Stimulated activated CD4-positive, alpha-beta T cell treated with anti-CD3 and anti-CD28 coated beads, TNF-alpha, amount 100 ng/mL, for 1 hour (primary cell): ENCODE measurements around the gene TTC7B.

ENCODE experiments used
- DNase-seq, 3 donors: peaks; one replicate each; pipeline ENCODE4 v3.0.0-alpha.2; 2020; ENCODE audit warnings: low read depth in 3 of 3, low spot score in 1 of 3

Gene TTC7B

GRCh38 chr14:90807060-90807459 is 9.2 kb downstream of the TTC7B start:
- no peak for DNase-seq

GRCh38 chr14:90805662-90806540 is 10.3 kb downstream of the TTC7B start:
- DNase-seq = no peak

GRCh38 chr14:90805084-90805391 is 11.2 kb downstream of the TTC7B start:
- no peak for DNase-seq

DNA sequence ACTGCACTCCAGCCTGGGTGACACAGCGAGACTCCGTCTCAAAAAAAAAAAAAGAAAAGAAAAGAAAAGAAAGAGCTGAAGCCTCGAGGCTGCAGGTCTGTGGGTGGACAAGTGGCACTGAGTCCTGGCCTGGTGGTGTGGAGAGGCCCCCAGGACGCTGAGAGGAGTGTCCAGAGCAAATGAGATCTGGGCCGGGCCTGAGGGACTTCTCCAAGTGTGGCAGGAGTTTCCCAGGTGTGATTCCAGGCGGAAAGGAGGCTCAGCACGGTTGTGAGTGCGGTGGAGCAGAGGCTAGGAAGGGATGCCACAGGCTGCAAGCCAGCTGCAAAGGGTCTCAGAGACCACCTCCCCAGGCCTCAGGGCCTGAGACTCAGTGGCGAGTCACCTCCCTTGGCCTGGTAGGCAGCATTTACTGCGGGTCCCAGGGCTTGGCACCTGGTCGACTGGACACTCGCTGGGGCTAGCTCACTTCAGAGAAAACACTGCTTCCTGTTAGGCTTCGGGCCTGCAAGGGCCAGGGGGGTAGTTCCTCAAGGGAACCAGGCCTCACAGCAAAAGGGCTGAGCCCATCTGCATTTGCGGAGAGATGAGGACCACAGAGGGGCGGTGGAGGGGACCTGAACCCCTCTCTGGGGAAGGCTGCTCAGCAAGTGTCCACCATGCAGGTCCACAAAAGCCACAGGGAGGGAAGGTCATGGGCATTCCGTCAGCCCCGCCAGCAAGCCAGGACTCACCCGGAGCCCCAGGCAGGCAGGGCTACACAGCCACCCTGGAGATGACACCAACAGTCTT is 11.7 kb downstream of the TTC7B start:
- DNase-seq = no peak

- DNase-seq = no peak
Measured at GRCh38 chr14:90803249-90803648, 13.0 kb downstream of the TTC7B start.

DNA sequence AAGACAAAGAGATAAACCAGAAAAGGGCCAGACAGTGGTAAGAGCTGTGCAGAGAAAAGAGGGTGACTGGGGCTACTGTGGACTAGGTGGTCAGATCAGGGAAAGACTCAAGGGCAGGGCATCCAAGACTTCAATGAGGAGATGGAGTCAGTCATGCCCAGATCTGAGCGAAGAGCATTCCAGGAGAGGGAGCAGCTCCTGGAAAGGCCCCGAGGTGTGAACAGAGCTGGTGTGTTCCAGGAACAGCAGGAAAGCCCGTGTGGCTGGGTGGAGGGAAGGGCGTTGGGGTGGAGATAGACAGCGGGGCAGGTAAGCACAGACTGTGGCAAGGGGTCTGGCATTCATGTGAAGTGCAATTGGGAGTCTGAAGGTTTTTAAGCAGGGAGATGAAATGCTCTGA is 16.8 kb downstream of the TTC7B start:
- DNase-seq = no peak

DNA sequence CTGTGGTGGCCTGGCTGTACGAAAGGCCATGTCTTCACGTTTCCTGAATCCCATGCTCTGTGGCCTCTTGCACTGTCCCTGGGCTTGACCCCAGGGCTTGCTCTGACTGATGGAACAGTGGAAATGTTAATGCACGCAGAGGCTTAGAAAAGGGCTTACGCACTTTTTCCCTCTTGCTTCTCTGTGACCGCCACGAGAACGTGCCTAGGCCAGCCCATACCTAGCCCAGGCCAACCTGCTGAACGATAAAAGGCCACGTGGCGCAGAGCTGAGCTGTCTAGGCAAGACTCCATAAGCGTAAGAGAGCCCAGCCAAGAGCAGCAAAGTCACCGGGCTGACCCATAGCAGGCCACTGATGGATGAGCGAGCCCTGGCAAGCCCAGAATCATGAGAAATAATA is 18.3 kb downstream of the TTC7B start:
- DNase-seq = no peak

- DNase-seq = no peak
Measured at GRCh38 chr14:90797451-90797850, 18.8 kb downstream of the TTC7B start.

DNA sequence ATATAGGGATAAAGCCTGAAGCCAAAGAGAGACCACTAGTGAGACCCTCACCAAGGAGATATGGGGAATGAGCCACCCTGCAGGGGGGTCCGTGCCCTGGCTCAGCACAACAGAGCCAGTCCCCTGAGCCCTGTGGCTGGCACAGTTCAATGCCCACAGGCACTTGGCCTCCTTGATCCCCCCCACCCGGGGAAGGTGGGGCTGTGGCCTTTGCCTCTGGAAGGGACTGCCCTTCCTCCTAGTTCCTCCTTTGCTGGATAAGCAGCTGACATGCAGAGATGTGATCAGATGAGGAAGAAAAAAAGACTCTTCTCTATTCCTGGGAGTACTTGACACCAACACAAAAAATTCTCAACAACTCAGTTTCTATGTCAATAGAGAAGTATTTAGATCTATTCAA is 19.9 kb downstream of the TTC7B start:
- DNase-seq = no peak

GRCh38 chr14:90795744-90796143 is 20.5 kb downstream of the TTC7B start:
- DNase-seq = no peak

GRCh38 chr14:90791486-90791885 is 24.7 kb downstream of the TTC7B start:
- no peak for DNase-seq

GRCh38 chr14:90788031-90788430 is 28.2 kb downstream of the TTC7B start:
- no peak for DNase-seq

- DNase-seq = no peak
Measured at GRCh38 chr14:90785876-90786450, 30.3 kb downstream of the TTC7B start.

DNA sequence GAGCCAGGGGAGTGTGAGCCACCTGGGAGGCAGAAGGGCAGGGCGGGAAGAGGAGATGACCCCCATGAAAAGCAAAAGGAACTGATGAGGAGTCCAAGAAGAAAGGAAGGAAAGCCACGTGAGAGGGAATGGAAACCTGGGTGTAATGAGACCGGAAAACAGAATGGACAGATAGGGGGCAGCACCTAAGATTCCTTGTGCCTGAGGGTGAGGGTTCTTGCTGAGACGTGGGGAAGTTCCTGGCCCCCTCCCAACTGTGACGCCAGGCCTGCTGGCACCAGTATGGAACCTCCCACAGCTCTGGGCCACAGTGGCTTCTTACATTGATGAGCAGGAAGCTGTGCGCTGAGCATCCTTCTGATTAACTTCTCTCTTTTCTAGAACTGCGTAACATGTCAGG is 30.8 kb downstream of the TTC7B start:
- no peak for DNase-seq

GRCh38 chr14:90784621-90785270 is 31.5 kb downstream of the TTC7B start:
- no peak for DNase-seq

- no peak for DNase-seq
Measured at GRCh38 chr14:90783344-90783743, 32.9 kb downstream of the TTC7B start.

GRCh38 chr14:90782892-90783291 is 33.3 kb downstream of the TTC7B start:
- no peak for DNase-seq

- no peak for DNase-seq
Measured at GRCh38 chr14:90781876-90782275, 34.4 kb downstream of the TTC7B start.

- no peak for DNase-seq
Measured at GRCh38 chr14:90781344-90781761, 34.9 kb downstream of the TTC7B start.

DNA sequence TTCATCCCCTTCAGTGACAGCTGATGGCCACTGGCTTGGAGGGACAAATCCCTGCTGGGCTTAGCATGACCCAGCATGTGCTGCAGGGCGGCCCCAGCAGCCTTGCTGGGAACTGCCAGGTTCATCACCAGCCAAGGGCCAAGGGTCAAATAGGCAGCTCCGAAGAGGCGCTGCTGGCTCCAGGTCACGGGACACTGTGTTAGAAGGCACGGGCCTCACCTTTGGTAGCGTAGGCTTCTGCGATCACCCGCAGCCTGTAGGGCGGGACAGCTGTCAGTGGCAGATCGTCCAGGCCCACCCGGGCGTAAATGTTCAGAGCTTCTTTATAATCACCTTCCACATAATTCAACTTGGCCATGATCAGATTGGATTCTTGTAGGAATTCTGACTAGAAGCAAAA is 35.7 kb downstream of the TTC7B start:
- DNase-seq = no peak

- DNase-seq = no peak
Measured at GRCh38 chr14:90778571-90779255, 37.5 kb downstream of the TTC7B start.
